Adipocyte (in vitro differentiated cells): ENCODE results near the gene AANAT.

Experiments
- DNase-seq: peaks from one replicate; pipeline ENCODE4 v3.0.0-alpha.2; 2015; ENCODE audit warnings: low read depth
- H3K27me3 ChIP-seq: replicated peaks from 2 replicates; pipeline ENCODE4 v1.7.0; 2013; ENCODE audit warnings: mild to moderate bottlenecking, low read length, moderate library complexity; ENCODE audit not compliant: control insufficient read depth, insufficient read depth
- H3K36me3 ChIP-seq: 2 replicates; pipeline ENCODE4 v1.7.0; 2013; ENCODE audit warnings: low read length, mild to moderate bottlenecking, moderate library complexity; ENCODE audit not compliant: control insufficient read depth, insufficient read depth, severe bottlenecking
- H3K4me1 ChIP-seq: 2 replicates; pipeline ENCODE4 v1.7.0; 2013; ENCODE audit warnings: mild to moderate bottlenecking, low read length, moderate library complexity; ENCODE audit not compliant: control insufficient read depth, insufficient read depth
- H3K4me3 ChIP-seq: 2 replicates; pipeline ENCODE4 v1.7.0; 2013; ENCODE audit warnings: mild to moderate bottlenecking, low read length, moderate library complexity
- H3K9ac ChIP-seq: 2 replicates; pipeline ENCODE4 v1.7.0; 2013; ENCODE audit warnings: mild to moderate bottlenecking, low read length, moderate library complexity
- H3K9me3 ChIP-seq: 2 replicates; pipeline ENCODE4 v1.7.0; 2013; ENCODE audit warnings: mild to moderate bottlenecking, low read length, moderate library complexity; ENCODE audit not compliant: control insufficient read depth

AANAT gene

GRCh38 chr17:76432712-76433336 is 34.6 kb upstream of the AANAT start:
- no peaks in the 10 kb centered on the region for H3K9me3 ChIP-seq
- H3K27me3 ChIP-seq: no peaks in the 10 kb centered on the region
- no peak overlapping the region for H3K4me3 ChIP-seq
- H3K36me3 ChIP-seq: no peaks in the 10 kb centered on the region
- no peak overlapping the region for H3K9ac ChIP-seq
- DNase-seq: peak; percentile 35
- peaks cover 14% of the 10 kb centered on the region for H3K4me1 ChIP-seq

GRCh38 chr17:76433693-76434092 is 33.7 kb upstream of the AANAT start:
- Histone ChIP-seq H3K9me3 (no peaks in the 10 kb centered on the region), H3K36me3 (no peaks in the 10 kb centered on the region), H3K4me1 (peaks cover 8% of the 10 kb centered on the region), H3K9ac (no peak overlapping the region), H3K27me3 (no peaks in the 10 kb centered on the region), H3K4me3 (no peak overlapping the region)
- no peak for DNase-seq

- no peak overlapping the region for H3K4me3 ChIP-seq
These were observed 32.5 kb upstream of the AANAT start for GRCh38 chr17:76434870-76435269.

GRCh38 chr17:76435751-76436150 is 31.7 kb upstream of the AANAT start:
- Histone ChIP-seq H3K27me3 (no peaks in the 10 kb centered on the region), H3K4me1 (peaks cover 8% of the 10 kb centered on the region), H3K9me3 (no peaks in the 10 kb centered on the region), H3K9ac (no peak overlapping the region), H3K4me3 (no peak overlapping the region), H3K36me3 (no peaks in the 10 kb centered on the region)
- no peak for DNase-seq

More at GRCh38 chr17:76434870-76435269, 32.5 kb upstream of the AANAT start:
- Histone ChIP-seq H3K9ac (no peak overlapping the region), H3K36me3 (no peaks in the 10 kb centered on the region), H3K27me3 (no peaks in the 10 kb centered on the region), H3K9me3 (no peaks in the 10 kb centered on the region), H3K4me1 (peaks cover 8% of the 10 kb centered on the region)
- no peak for DNase-seq

- Histone ChIP-seq H3K4me1 (peaks cover 12% of the 10 kb centered on the region), H3K36me3 (no peaks in the 10 kb centered on the region), H3K4me3 (no peak overlapping the region), H3K27me3 (no peaks in the 10 kb centered on the region), H3K9me3 (no peaks in the 10 kb centered on the region), H3K9ac (no peak overlapping the region)
- no peak for DNase-seq
These were observed 29.7 kb upstream of the AANAT start for GRCh38 chr17:76437467-76438402.

- H3K9me3 ChIP-seq: no peaks in the 10 kb centered on the region
- H3K36me3 ChIP-seq: no peaks in the 10 kb centered on the region
- H3K27me3 ChIP-seq: no peaks in the 10 kb centered on the region
These were observed 28.5 kb upstream of the AANAT start for GRCh38 chr17:76438906-76439305.

GRCh38 chr17:76439314-76439928 is 28.0 kb upstream of the AANAT start:
- Histone ChIP-seq H3K9me3 (no peaks in the 10 kb centered on the region), H3K4me3 (no peak overlapping the region), H3K36me3 (no peaks in the 10 kb centered on the region), H3K9ac (no peak overlapping the region), H3K27me3 (no peaks in the 10 kb centered on the region), H3K4me1 (peaks cover 14% of the 10 kb centered on the region)
- no peak for DNase-seq

More at GRCh38 chr17:76438906-76439305, 28.5 kb upstream of the AANAT start:
- Histone ChIP-seq H3K9ac (no peak overlapping the region), H3K4me3 (no peak overlapping the region), H3K4me1 (peaks cover 14% of the 10 kb centered on the region)
- DNase-seq: no peak

- peaks cover 25% of the 10 kb centered on the region for H3K4me1 ChIP-seq
- no peak for DNase-seq
- no peak overlapping the region for H3K4me3 ChIP-seq
- no peaks in the 10 kb centered on the region for H3K36me3 ChIP-seq
- H3K27me3 ChIP-seq: no peaks in the 10 kb centered on the region
- no peak overlapping the region for H3K9ac ChIP-seq
- H3K9me3 ChIP-seq: no peaks in the 10 kb centered on the region
These were observed 26.5 kb upstream of the AANAT start for GRCh38 chr17:76440751-76441362.

GRCh38 chr17:76441686-76442340 is 25.6 kb upstream of the AANAT start:
- DNase-seq: no peak
- no peaks in the 10 kb centered on the region for H3K36me3 ChIP-seq
- H3K9me3 ChIP-seq: no peaks in the 10 kb centered on the region
- H3K4me1 ChIP-seq: peaks cover 34% of the 10 kb centered on the region
- H3K4me3 ChIP-seq: no peak overlapping the region
- H3K9ac ChIP-seq: no peak overlapping the region
- H3K27me3 ChIP-seq: no peaks in the 10 kb centered on the region

- no peaks in the 10 kb centered on the region for H3K9me3 ChIP-seq
- no peak overlapping the region for H3K4me3 ChIP-seq
- DNase-seq: no peak
- peaks cover 38% of the 10 kb centered on the region for H3K4me1 ChIP-seq
- no peaks in the 10 kb centered on the region for H3K27me3 ChIP-seq
- H3K9ac ChIP-seq: no peak overlapping the region
- no peaks in the 10 kb centered on the region for H3K36me3 ChIP-seq
These were observed 24.8 kb upstream of the AANAT start for GRCh38 chr17:76442341-76443338.
